ENCODE measurements around the gene MCF2L. TPM values are rescaled to one million over a fixed set of nuclear protein-coding genes. Genes with fewer than 3 reads are reported as not detected.

Gene MCF2L
- total RNA-seq, 4 donors from 2014 or later = 46.5 to 89.7 (median 55.0) TPM

- WGBS, 2 donors = 39 to 51% methylated on average over 23 of the region's 23 CpGs
- no peak for TF ChIP-seq CTCF (IDR thresholded peaks at IDR 0.05)
- no peak for TF ChIP-seq POLR2A (IDR thresholded peaks at IDR 0.05)
- no peak overlapping the region for H3K4me3 ChIP-seq (ENCODE audit: low read depth, poor library complexity, severe bottlenecking)
- intact Hi-C loops (cut with DNase I; ENCODE audit: low total_unique reads) = no loop called here
- DNase-seq (ENCODE audit: low spot score in 2 of 2) = no peak
Observed at GRCh38 chr13:113022391-113022744, 53.4 kb downstream of the MCF2L start.

- 38 to 53% methylated on average over 38 to 39 of the region's 39 CpGs for WGBS, 2 donors
Observed at GRCh38 chr13:113022745-113023574, 53.9 kb downstream of the MCF2L start.

GRCh38 chr13:113023694-113024430, 54.8 kb downstream of the MCF2L start:
- no peak for DNase-seq (ENCODE audit: low spot score in 2 of 2)
- intact Hi-C loops (cut with DNase I; ENCODE audit: low total_unique reads) = no loop called here

More at GRCh38 chr13:113022745-113023574, 53.9 kb downstream of the MCF2L start:
- intact Hi-C loops (cut with DNase I; ENCODE audit: low total_unique reads) = no loop called here
- no peak for DNase-seq (ENCODE audit: low spot score in 2 of 2)
- H3K4me3 ChIP-seq (ENCODE audit: low read depth, poor library complexity, severe bottlenecking) = no peak overlapping the region
- no peak for TF ChIP-seq CTCF (IDR thresholded peaks at IDR 0.05)
- TF ChIP-seq POLR2A (IDR thresholded peaks at IDR 0.05) = no peak

GRCh38 chr13:113024466-113024865, 55.5 kb downstream of the MCF2L start:
- 82 to 87% methylated on average over 11 to 13 of the region's 13 CpGs for WGBS, 2 donors
- TF ChIP-seq CTCF (IDR thresholded peaks at IDR 0.05) (no peak), POLR2A (IDR thresholded peaks at IDR 0.05) (no peak)
- intact Hi-C loops (cut with DNase I; ENCODE audit: low total_unique reads) = no loop called here
- no peak for DNase-seq (ENCODE audit: low spot score in 2 of 2)
- H3K4me3 ChIP-seq (ENCODE audit: low read depth, poor library complexity, severe bottlenecking) = no peak overlapping the region

More at GRCh38 chr13:113023694-113024430, 54.8 kb downstream of the MCF2L start:
- H3K4me3 ChIP-seq (ENCODE audit: low read depth, poor library complexity, severe bottlenecking) = no peak overlapping the region
- WGBS, 2 donors = 70 to 82% methylated on average over 16 of the region's 16 CpGs
- TF ChIP-seq CTCF (IDR thresholded peaks at IDR 0.05) (no peak), POLR2A (IDR thresholded peaks at IDR 0.05) (no peak)

GRCh38 chr13:113026391-113026910, 57.4 kb downstream of the MCF2L start:
- DNase-seq (ENCODE audit: low spot score in 2 of 2) = no peak
- H3K4me3 ChIP-seq (ENCODE audit: low read depth, poor library complexity, severe bottlenecking) = no peak overlapping the region
- intact Hi-C loops (cut with DNase I; ENCODE audit: low total_unique reads) = loop anchor here (5.0 kb wide), 1 partner anchor 79 kb away; no protein-coding TSS in a partner anchor
- TF ChIP-seq CTCF (IDR thresholded peaks at IDR 0.05) (no peak), POLR2A (IDR thresholded peaks at IDR 0.05) (no peak)
- WGBS, 2 donors = 85 to 91% methylated on average over 21 of the region's 21 CpGs
